Coronary artery (tissue), 2 donors: ENCODE results near the gene PKM.

Experiments
- DNase-seq: peaks from one replicate; pipeline ENCODE4 v3.0.0-alpha.2; 2017; ENCODE audit warnings: low spot score
- H3K27ac ChIP-seq, 2 donors: fragments of 200-600 bp; sonication (generic); one replicate each; pipeline ENCODE4 v1.5.1; 2016 to 2019
- H3K4me3 ChIP-seq: fragments of 200-600 bp; sonication (generic); 2 replicates; pipeline ENCODE4 v1.5.1; 2016; ENCODE audit warnings: mild to moderate bottlenecking, moderate library complexity
- TF ChIP-seq, protein P1 (sequence below): fragments of 200-600 bp; sonication (generic); IDR thresholded peaks from one replicate; pipeline ENCODE4 v1.5.1; 2019; ENCODE audit warnings: antibody characterized with exemption

PKM gene

DNA sequence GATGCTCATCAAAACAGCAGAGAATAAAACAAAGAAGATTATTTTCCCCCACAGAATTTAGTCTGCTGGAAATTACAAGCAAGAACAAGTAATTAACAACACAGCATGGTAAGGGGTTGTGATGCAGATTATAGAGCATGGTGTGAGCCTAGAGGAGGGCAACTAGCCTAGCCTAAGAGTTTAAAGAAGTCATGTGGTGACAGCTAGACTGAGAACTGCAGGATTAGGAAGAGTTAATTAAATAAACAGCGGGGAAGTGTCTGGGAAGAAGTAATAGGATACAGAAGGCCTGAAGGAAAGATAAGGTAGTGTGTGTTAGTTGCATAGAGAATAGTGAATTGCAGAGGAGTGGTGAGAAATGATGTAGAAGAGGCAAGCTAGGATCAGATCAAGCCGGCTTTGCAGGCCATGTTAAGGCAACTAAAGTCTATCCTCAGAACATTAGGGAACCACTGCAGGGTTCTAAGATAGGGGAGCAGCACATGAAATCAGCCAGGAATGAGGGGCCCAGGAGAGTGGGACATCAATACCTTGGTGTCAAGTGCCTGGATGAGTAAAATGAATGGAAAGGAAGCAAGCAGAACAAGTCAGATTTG is 11.9 kb upstream of the PKM start:
- H3K27ac ChIP-seq, result no peak overlapping the region
- H3K4me3 ChIP-seq, result no peak overlapping the region
- TF ChIP-seq, protein P1, sequence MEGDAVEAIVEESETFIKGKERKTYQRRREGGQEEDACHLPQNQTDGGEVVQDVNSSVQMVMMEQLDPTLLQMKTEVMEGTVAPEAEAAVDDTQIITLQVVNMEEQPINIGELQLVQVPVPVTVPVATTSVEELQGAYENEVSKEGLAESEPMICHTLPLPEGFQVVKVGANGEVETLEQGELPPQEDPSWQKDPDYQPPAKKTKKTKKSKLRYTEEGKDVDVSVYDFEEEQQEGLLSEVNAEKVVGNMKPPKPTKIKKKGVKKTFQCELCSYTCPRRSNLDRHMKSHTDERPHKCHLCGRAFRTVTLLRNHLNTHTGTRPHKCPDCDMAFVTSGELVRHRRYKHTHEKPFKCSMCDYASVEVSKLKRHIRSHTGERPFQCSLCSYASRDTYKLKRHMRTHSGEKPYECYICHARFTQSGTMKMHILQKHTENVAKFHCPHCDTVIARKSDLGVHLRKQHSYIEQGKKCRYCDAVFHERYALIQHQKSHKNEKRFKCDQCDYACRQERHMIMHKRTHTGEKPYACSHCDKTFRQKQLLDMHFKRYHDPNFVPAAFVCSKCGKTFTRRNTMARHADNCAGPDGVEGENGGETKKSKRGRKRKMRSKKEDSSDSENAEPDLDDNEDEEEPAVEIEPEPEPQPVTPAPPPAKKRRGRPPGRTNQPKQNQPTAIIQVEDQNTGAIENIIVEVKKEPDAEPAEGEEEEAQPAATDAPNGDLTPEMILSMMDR, result no peak
- DNase-seq, result no peak

DNA sequence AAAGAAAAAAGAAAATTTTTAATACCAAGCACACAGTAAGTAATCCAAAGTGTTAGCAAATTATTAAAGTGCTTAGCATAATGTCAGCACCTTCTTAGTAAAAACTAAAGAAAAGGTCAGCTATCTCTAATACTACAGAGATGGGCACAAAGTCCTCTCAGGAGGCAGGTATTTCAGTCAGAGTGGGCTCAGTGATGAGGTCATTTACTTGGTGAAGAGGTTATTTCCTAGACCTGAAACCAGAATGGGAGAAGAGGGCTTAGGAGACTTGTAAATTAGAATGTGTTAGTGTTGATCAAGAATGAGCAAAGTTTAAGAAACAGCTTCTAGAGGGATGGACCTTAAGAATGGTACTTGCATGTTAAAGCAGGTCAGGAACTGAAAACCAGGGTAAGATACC is 8.7 kb upstream of the PKM start:
- DNase-seq, result no peak
- no peak overlapping the region for H3K27ac ChIP-seq
- TF ChIP-seq, protein P1, result no peak
- H3K4me3 ChIP-seq, result no peak overlapping the region

DNA sequence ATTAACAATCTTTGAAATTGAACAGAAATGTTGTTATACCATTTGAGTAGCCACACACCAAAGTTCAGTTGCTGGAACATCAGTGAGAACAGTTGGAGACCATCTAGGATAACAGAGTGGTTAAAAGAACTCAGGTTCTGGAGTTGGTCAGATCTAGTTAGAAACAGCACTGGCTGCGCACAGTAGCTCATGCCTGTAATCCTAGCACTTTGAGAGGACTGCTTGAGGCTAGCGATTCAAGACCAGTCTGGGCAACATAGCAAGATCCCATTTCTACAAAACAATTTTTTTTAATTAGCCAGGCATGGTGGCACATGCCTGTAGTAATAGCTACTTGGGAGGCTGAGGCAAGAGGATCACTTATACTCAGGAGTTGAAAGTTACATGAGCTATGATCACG is 7.6 kb upstream of the PKM start:
- no peak overlapping the region for H3K27ac ChIP-seq
- DNase-seq, result no peak

DNA sequence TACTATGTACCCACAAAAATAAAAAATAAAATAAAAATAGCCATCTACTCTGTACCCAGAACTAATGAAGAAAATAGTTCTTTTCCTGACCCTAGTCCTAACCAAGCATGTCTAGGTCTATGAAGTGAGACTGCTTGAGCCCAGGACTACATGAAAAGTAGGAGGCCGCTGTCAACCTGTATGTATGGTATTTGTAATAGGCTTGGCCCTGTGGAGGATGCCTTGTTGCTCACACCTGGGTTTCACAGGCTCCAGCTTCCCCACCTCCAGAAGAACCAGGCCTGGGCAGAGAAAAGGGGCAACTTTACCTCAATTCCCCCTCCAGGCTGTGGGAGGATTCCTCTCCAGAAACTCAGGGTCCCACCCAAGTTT is 6.8 kb upstream of the PKM start:
- H3K27ac ChIP-seq, result peak overlapping the region; percentile 8 to 79
- no peak overlapping the region for H3K4me3 ChIP-seq
- TF ChIP-seq, protein P1, result no peak
- DNase-seq, result no peak

More for the DNA sequence above, 7.6 kb upstream of the PKM start:
- TF ChIP-seq, protein P1, result no peak
- no peak overlapping the region for H3K4me3 ChIP-seq

DNA sequence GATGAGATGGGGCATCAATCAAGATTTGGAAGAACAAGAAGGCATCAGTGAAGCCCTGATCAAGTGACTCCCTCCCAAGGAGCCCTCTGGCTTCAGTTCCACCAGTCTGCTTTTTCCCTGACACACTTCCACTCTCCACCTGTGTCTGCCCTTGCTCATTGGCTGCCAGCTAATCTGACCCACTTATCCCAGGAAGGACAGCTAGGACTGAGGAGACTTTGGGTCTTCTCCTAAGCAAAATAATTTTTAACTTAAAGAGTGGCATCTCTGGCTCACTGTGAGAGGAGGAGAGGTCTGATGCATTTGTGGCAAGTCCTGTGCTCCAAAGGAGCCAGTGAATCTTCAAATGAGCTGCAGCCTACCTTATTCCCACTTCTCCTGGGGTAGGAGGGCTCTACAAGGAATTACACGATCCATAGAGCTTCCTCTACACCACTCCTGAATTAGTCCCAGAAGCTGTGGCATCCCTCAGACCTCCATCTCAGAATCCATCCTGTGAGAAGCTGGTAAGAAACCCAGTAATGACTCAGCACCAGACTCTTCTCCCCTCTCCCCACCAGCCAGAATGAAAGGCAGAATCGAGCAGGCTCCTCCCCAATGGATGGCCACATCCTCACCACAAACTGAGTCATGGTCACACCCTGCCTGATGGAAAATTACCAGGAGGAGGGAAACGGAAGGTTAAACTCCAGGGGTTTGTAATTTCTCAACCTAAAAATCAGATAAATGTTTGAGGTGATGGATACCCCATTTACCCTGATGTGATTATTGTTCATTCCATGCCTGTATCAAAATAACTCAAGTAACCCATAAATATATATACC is 6.3 kb upstream of the PKM start:
- DNase-seq, result peak; percentile 87
- Histone ChIP-seq H3K4me3 (peak overlapping the region; percentile 51), H3K27ac (peak overlapping the region; percentile 8 to 79)
- TF ChIP-seq, protein P1, result no peak

DNA sequence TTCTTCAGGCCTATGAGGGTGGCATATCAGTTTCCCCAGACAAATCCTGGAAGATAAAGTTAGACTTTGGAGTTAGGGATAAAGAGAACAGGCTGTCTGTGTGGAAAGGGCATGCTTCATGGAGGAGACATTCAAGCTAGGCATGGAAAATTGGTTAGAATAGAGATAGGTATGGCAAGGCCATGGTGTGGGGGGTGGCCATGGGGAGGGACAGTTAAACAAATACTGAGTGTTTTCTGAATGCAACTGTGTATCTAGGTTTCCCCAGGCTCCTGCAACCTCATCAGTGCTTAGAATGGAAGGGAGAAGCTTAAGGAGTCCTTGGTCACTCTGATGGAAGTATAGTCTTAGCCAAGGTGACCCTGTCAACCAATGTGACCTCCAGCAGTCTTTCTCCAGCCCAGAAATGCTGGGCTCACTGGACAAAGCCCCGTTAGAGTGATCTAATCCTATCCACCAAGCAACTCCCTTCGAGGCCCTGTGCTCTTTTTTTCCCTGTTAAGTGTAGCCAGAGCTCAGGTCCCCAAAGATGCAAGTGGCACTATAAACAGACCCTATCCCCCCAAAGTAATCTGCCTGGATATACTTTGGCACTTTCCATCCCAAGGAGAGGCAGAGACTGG is 5.5 kb upstream of the PKM start:
- Histone ChIP-seq H3K27ac (peak overlapping the region in 1 of 2 donors; percentile 79), H3K4me3 (peak overlapping the region; percentile 51)
- TF ChIP-seq, protein P1, result no peak
- no peak for DNase-seq
